ENCODE data around the gene SOX12.
"Not testable (repeated sequence)": the region's sequence is repeated elsewhere in the genome, so short reads cannot be mapped to it uniquely, and the experiment has no call there.

The SOX12 gene

GRCh38 chr20:366719-367485 lies 41.5 kb downstream of the SOX12 start:
- no peak overlapping the region for H3K4me3 ChIP-seq (ENCODE audit: low read length)
- DNase-seq (ENCODE audit: low read depth), result no peak
- TF ChIP-seq, protein P1, sequence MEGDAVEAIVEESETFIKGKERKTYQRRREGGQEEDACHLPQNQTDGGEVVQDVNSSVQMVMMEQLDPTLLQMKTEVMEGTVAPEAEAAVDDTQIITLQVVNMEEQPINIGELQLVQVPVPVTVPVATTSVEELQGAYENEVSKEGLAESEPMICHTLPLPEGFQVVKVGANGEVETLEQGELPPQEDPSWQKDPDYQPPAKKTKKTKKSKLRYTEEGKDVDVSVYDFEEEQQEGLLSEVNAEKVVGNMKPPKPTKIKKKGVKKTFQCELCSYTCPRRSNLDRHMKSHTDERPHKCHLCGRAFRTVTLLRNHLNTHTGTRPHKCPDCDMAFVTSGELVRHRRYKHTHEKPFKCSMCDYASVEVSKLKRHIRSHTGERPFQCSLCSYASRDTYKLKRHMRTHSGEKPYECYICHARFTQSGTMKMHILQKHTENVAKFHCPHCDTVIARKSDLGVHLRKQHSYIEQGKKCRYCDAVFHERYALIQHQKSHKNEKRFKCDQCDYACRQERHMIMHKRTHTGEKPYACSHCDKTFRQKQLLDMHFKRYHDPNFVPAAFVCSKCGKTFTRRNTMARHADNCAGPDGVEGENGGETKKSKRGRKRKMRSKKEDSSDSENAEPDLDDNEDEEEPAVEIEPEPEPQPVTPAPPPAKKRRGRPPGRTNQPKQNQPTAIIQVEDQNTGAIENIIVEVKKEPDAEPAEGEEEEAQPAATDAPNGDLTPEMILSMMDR (conservative IDR thresholded peaks at IDR 0.05; ENCODE audit: low read length), result no peak

DNA sequence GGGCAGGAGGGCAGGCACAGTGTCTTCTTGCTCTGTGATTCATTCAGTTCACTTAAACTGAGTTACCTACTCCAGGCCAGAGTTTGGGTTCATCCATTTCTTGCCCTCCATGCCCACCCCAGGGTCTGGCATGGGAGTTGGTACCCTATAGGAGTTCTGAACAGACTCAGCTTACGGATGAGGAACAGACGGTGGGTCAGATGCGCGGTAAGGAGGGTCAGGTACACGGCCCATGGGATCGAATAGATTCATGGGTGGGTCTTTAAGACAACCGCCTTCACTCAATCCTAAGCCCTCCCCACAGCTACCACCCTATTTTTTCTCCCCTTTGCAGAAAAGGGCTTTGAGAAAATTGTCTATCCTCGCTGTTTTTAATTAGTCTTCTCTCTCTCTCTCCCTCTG lies 42.1 kb downstream of the SOX12 start:
- H3K4me3 ChIP-seq (ENCODE audit: low read length), result no peak overlapping the region
- TF ChIP-seq, protein P1 (conservative IDR thresholded peaks at IDR 0.05; ENCODE audit: low read length), result no peak
- no peak for DNase-seq (ENCODE audit: low read depth)

GRCh38 chr20:368915-369314 lies 43.6 kb downstream of the SOX12 start:
- H3K4me3 ChIP-seq (ENCODE audit: low read length), result no peak overlapping the region
- no peak for DNase-seq (ENCODE audit: low read depth)
- TF ChIP-seq, protein P1 (conservative IDR thresholded peaks at IDR 0.05; ENCODE audit: low read length), result no peak

DNA sequence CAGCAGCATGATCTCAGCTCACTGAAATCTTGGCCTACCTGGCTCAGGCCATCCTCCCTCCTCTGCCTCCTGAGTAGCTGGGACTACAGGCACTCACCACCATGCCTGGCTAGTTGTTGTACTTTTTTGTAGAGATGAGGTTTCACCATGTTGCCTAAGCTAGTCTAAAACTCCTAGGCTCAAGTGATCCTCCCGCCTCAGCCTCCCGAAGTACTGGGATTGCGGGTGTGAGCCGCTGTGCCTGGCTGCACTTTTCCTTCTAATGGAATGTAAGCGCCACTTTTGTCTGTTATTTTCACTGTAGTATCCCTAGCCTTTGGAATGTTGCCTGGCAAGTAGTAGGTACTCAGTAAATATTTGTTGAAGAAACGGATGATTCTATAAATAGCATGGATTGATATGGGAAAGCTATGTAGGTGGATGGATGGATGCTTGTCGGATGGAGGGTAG lies 44.8 kb downstream of the SOX12 start:
- no peak overlapping the region for H3K4me3 ChIP-seq (ENCODE audit: low read length)
- DNase-seq (ENCODE audit: low read depth), result no peak
- TF ChIP-seq, protein P1 (conservative IDR thresholded peaks at IDR 0.05; ENCODE audit: low read length), result no peak

GRCh38 chr20:370977-371754 lies 45.8 kb downstream of the SOX12 start:
- TF ChIP-seq, protein P1 (conservative IDR thresholded peaks at IDR 0.05; ENCODE audit: low read length), result no peak
- no peak overlapping the region for H3K4me3 ChIP-seq (ENCODE audit: low read length)
- no peak for DNase-seq (ENCODE audit: low read depth)

DNA sequence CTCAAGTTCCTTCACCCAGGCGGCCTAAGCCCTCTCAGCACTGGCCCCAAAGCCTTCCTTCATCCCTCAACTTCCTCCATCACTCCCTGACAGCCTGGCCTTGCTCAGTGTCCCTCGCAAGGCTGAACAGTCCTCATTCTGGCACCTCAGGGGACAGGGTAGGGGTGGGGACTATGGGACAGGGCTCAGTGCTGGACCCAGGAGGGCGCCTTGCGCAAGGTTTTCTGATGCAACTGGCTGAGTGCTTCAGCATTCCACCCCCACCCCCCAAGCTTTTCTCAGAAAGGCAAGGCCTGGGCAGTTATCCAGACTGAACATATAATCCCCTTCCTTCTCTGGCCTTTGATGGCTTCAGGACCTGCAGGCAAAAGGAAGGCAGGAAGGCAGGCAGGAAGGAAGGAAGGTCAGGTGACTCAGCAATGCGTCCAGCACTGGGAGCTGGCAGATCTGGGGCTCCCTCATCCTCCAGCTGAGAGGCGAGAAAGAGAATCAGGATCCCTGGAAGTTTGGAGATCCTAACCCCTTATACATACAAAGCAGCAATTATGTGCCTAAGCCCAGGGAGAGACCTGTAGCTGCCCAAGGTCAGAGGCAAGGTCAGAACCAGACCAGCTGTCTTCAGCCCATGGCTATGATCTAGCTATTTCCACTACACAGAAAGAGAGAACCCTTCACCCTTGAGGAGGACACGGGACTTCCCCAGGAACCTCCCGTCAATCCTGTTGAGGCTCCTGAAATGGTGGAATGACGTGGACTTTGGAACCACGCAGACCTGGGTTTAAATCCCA lies 46.6 kb downstream of the SOX12 start:
- no peak overlapping the region for H3K4me3 ChIP-seq (ENCODE audit: low read length)
- DNase-seq (ENCODE audit: low read depth), result peak; percentile 93
- TF ChIP-seq, protein P1 (conservative IDR thresholded peaks at IDR 0.05; ENCODE audit: low read length), result no peak

GRCh38 chr20:372543-373082 lies 47.3 kb downstream of the SOX12 start:
- not testable (repeated sequence) for DNase-seq (ENCODE audit: low read depth)

More at GRCh38 chr20:372543-373082, 47.3 kb downstream of the SOX12 start:
- not testable (repeated sequence) for H3K4me3 ChIP-seq (ENCODE audit: low read length)

All from AG10803 (cell line).